SK-N-SH (cell line): ENCODE results near the gene KIF4A.

Source experiments
- CTCF ChIP-seq: fragments of 200-600 bp; sonication (generic); IDR thresholded peaks from 2 replicates; pipeline ENCODE4 v1.6.1; 2017; ENCODE audit warnings: antibody characterized with exemption, mild to moderate bottlenecking, moderate library complexity
- FOXJ3 ChIP-seq: sonication (generic); formaldehyde crosslinking; IDR thresholded peaks from 2 replicates; pipeline ENCODE4 v1.5.1; 2020; ENCODE audit warnings: mild to moderate bottlenecking, missing genetic modification reagents
- MEF2A ChIP-seq: IDR thresholded peaks from 2 replicates; pipeline ENCODE4 v1.4.0; 2012; ENCODE audit warnings: low read depth, borderline replicate concordance
- POLR2AphosphoS5 ChIP-seq: IDR thresholded peaks from 2 replicates; pipeline ENCODE4 v1.6.1; 2012; ENCODE audit warnings: low read depth, low read length
- RAD21 ChIP-seq: IDR thresholded peaks from 2 replicates; pipeline ENCODE4 v1.6.1; 2012; ENCODE audit warnings: mild to moderate bottlenecking, low read length
- YY1 ChIP-seq: IDR thresholded peaks from 2 replicates; pipeline ENCODE4 v1.4.0; 2012; ENCODE audit warnings: low read depth, mild to moderate bottlenecking
- TF ChIP-seq, protein P1 (sequence below): IDR thresholded peaks from 2 replicates; pipeline ENCODE4 v1.4.0; 2012; ENCODE audit warnings: low read depth

- TF ChIP-seq RAD21 (no peak), CTCF (no peak), MEF2A (no peak), FOXJ3 (CRISPR knock-in tag) (no peak), POLR2AphosphoS5 (no peak), YY1 (no peak)
- TF ChIP-seq, protein P1, sequence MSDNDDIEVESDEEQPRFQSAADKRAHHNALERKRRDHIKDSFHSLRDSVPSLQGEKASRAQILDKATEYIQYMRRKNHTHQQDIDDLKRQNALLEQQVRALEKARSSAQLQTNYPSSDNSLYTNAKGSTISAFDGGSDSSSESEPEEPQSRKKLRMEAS: no peak
Measured at GRCh38 chrX:70281951-70282350, 8.0 kb upstream of the KIF4A start, which contains the start of gene RAB41.
